Effector memory CD4-positive, alpha-beta T cell (primary cell): Measurements from ENCODE around the gene ICE2.

Source experiments
- DNase-seq, 3 donors: peaks; one replicate each; pipeline ENCODE4 v3.0.0-alpha.2; 2020
- H3K27ac ChIP-seq: 2 replicates; pipeline ENCODE4 v1.7.0; 2013; ENCODE audit warnings: mild to moderate bottlenecking, low read length, moderate library complexity; ENCODE audit not compliant: insufficient read depth, poor library complexity, severe bottlenecking
- H3K27me3 ChIP-seq: replicated peaks from 2 replicates; pipeline ENCODE4 v1.7.0; 2013; ENCODE audit warnings: mild to moderate bottlenecking, low read length; ENCODE audit not compliant: insufficient read depth, control insufficient read depth, poor library complexity, severe bottlenecking
- H3K36me3 ChIP-seq: 2 replicates; pipeline ENCODE4 v1.7.0; 2013; ENCODE audit warnings: mild to moderate bottlenecking, low read length, moderate library complexity; ENCODE audit not compliant: control insufficient read depth, insufficient read depth
- H3K4me1 ChIP-seq: 2 replicates; pipeline ENCODE4 v1.7.0; 2013; ENCODE audit warnings: low read length, mild to moderate bottlenecking; ENCODE audit not compliant: control insufficient read depth, insufficient read depth, poor library complexity, severe bottlenecking
- H3K4me3 ChIP-seq: 2 replicates; pipeline ENCODE4 v1.7.0; 2013; ENCODE audit warnings: low read length, low read depth, mild to moderate bottlenecking; ENCODE audit not compliant: insufficient read depth, poor library complexity, severe bottlenecking
- H3K9me3 ChIP-seq: 2 replicates; pipeline ENCODE4 v1.7.0; 2013; ENCODE audit warnings: mild to moderate bottlenecking, low read length, moderate library complexity; ENCODE audit not compliant: control insufficient read depth

Gene ICE2

DNA sequence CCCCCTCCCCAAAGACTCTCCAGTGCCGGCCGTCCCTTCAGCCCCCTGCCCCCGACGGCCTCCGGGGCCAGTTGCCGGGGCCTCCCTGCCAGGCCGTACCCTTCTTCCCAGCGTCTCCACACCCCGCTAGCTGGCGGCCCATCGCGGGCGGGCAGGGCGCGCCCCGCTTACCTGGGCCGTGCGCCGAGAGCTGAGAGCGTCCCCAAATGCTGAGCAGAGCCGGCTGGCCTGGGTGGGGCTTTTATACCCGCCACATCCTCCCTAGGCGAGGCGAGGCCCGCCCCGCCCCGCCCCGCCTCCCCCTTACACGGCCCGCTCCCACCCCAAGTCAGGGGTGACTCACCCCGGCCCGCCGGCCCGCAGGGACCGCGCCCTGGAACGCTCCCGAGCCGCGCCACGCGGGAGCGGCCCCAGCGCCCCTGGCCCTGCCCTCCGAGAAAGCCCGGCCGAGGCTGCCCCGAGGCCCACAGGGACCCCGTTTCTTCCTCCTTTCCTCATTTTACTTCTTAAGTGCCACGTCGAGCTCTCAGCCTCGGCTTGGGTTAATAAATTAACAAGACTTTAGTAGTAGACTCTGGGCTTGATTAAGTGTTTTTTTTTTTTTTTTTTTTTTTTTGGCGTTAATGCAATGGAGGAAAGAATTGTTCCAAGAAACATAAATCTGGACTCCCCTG is 81.0 kb downstream of the ICE2 start, which contains the start of gene ANXA2:
TSS of gene ANXA2 (minus strand) at position 215 of the 674 bp plus-strand sequence. CDS start 11,911 bp downstream, outside the sequence.
- Histone ChIP-seq H3K27ac (peak within 1 kb of the TSS; percentile 81), H3K4me3 (peak within 1 kb of the TSS; percentile 87), H3K9me3 (no peaks in the 10 kb centered on the region), H3K4me1 (peaks cover 45% of the 10 kb centered on the region), H3K36me3 (no peaks in the 10 kb centered on the region), H3K27me3 (no peaks in the 10 kb centered on the region)
- peak; percentile 79 to 86 (median 80) for DNase-seq

DNA sequence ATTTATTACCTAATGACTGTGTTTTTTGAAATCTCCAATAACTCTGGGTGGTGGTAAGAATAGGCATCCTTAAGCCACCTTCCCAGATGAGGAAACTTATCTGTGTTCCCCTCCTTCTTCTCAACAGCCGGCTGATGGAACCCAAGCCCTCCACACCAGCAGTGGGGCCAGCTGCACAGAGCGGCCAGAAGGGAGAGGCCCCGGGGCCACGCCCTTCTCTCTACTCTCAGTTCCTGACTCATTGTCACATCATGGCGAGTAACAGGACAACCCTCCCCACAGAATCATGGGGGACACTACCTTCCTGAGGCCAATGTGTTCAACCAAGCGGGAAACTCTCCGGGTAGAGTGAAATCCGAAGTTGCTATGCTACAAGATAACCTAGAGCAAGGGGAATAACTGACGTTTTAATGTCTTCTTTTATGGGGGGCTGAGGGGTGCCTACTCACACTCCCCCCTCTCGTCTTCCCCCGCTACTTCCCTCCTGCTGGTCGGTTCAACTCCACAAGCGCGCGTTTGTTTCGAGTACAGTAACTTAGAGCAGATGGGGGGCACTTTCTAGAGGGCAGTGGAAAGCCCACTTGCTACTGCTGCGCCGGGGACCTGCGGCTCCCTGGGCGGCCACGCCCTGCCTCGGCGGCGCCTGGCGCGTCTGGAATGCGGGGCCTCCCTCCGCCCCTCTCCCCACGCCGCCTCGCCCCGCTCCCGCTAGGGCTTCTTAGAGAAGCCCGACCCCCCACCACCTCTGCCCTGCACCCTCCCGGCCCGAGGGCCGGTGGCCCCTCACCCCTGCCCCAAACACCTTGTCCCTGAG is 81.8 kb downstream of the ICE2 start:
- H3K4me3 ChIP-seq: peak overlapping the region; percentile 87
- DNase-seq: peak; percentile 32 to 38 (median 33)
- peaks cover 51% of the 10 kb centered on the region for H3K4me1 ChIP-seq
- H3K27me3 ChIP-seq: no peaks in the 10 kb centered on the region
- H3K27ac ChIP-seq: peak overlapping the region; percentile 81
- no peaks in the 10 kb centered on the region for H3K9me3 ChIP-seq
- no peaks in the 10 kb centered on the region for H3K36me3 ChIP-seq

DNA sequence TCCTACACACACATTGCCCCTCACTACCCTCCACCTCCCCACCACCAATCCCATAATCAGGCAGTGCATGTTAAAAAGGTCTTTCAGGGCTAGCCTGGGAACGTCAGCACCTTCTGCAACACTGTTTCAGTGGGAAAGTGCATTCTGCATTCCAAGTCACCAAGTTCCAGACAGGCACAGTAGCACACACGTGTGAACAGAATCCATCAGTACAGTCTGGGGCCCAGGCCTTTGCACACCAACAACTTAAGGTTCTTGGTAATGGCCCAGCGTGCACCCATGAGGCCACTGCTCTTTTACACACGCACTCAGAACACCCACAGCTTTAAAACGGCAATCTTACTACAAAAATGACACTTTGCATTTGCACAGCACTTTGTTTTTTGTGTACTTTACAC is 82.4 kb downstream of the ICE2 start:
- H3K4me3 ChIP-seq: peak overlapping the region; percentile 87
- H3K27ac ChIP-seq: peak overlapping the region; percentile 81
- DNase-seq: no peak
- peaks cover 54% of the 10 kb centered on the region for H3K4me1 ChIP-seq
- no peaks in the 10 kb centered on the region for H3K9me3 ChIP-seq
- no peaks in the 10 kb centered on the region for H3K27me3 ChIP-seq
- H3K36me3 ChIP-seq: no peaks in the 10 kb centered on the region

- Histone ChIP-seq H3K36me3 (no peaks in the 10 kb centered on the region), H3K27ac (no peak overlapping the region), H3K9me3 (no peaks in the 10 kb centered on the region), H3K27me3 (no peaks in the 10 kb centered on the region), H3K4me3 (no peak overlapping the region), H3K4me1 (peaks cover 57% of the 10 kb centered on the region)
- no peak for DNase-seq
These were observed 82.8 kb downstream of the ICE2 start for GRCh38 chr15:60396100-60396499.

DNA sequence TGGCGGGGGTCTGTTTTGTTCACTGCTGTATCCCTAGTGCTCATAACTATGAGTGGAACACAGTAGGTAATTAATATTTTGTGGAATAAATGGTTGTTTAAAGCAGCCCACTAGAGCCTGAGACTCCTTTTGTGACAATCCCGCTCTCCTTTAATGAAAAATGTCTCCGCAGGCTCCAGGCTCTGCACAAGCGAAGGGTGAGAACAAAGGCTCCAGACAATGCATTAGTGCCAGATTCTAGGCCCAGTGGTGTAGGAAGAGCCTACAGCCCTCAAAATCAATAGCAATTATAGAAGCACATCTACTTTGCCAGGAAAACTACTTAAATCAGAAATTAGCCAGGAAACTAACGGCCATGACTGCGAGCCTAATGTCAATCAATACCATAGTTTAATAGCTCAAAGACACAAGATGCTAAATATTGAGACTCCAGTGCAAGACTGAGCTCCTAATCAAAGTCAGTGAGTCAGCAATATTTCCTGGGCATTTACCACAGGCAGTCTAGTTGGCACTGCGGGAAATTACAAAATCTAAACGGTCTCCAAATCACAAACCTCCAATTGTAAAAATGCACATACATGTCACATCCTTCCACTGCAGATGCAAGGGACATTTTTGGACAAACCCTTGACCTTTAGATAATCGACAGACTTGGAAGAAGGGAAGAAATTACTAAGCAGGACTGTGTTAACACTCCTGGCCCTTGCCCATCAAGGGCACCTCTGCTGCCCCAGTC is 83.5 kb downstream of the ICE2 start:
- DNase-seq: no peak
- H3K9me3 ChIP-seq: no peaks in the 10 kb centered on the region
- no peaks in the 10 kb centered on the region for H3K27me3 ChIP-seq
- no peak overlapping the region for H3K27ac ChIP-seq
- H3K4me1 ChIP-seq: peaks cover 58% of the 10 kb centered on the region
- no peak overlapping the region for H3K4me3 ChIP-seq
- no peaks in the 10 kb centered on the region for H3K36me3 ChIP-seq

GRCh38 chr15:60394689-60395097 is 84.2 kb downstream of the ICE2 start:
- H3K36me3 ChIP-seq: no peaks in the 10 kb centered on the region
- peaks cover 65% of the 10 kb centered on the region for H3K4me1 ChIP-seq
- H3K9me3 ChIP-seq: no peaks in the 10 kb centered on the region
- H3K4me3 ChIP-seq: no peak overlapping the region
- DNase-seq: no peak
- no peaks in the 10 kb centered on the region for H3K27me3 ChIP-seq
- H3K27ac ChIP-seq: no peak overlapping the region

DNA sequence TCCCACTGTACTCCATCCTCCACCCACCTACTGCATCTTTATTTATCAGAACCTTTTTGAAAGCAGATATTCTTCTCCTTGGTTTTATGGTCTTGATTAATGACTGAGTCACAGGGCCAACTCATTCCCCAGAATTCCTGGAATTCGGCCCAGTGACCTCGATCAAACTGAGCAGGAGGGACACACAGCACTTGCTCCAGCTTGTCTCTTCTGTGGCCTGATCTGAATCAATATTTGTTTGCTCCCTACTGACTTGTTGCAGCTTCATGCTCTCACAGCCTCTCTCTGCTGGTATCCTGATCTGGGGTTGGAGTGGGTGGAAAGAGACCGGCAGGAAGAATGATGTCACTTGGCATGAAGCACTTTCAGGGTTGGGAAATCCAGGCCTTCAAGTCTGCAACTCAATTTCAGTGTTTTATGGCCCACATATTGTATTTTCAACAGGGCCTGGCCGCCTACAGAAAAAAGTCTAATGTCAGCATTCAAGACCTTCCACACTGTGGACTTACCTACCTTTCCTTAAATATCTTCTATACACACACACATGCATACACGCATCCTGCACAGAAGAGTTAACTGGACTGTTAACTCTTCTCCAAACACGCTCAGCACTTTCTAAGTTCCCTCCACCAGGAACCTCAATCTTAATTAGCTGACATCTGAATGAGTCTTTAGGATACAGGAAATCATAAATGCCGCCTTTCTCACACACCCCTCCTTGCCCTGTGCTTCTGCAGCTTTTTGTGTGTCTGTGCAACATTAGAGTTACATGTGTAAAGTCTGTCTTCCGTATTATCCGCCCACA is 85.8 kb downstream of the ICE2 start:
- Histone ChIP-seq H3K9me3 (no peaks in the 10 kb centered on the region), H3K36me3 (no peaks in the 10 kb centered on the region), H3K4me1 (peaks cover 66% of the 10 kb centered on the region), H3K4me3 (no peak overlapping the region), H3K27me3 (no peaks in the 10 kb centered on the region), H3K27ac (peak overlapping the region; percentile 47)
- no peak for DNase-seq

DNA sequence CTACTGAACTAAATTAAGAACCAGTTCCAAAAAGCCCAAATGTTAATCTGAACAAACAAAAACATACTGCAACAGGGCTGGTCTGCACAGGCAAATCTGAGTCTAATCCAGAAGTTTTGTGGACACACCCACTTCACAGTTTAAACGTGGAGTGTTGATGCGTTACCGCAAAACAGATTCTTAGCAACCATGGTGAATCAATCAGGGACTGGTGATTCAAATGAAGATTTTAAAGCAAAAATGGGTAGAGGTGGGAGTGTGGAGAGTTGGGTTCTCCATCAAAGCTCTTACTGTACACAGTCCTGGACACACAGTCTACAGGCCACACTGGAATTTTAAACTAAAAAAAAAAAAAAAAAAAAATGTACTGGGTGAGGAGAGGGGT is 86.3 kb downstream of the ICE2 start:
- no peaks in the 10 kb centered on the region for H3K27me3 ChIP-seq
- H3K4me1 ChIP-seq: peaks cover 62% of the 10 kb centered on the region
- H3K27ac ChIP-seq: peak overlapping the region; percentile 47
- DNase-seq: peak in 1 of 3 donors; percentile 15
- no peak overlapping the region for H3K4me3 ChIP-seq
- no peaks in the 10 kb centered on the region for H3K36me3 ChIP-seq
- no peaks in the 10 kb centered on the region for H3K9me3 ChIP-seq

DNA sequence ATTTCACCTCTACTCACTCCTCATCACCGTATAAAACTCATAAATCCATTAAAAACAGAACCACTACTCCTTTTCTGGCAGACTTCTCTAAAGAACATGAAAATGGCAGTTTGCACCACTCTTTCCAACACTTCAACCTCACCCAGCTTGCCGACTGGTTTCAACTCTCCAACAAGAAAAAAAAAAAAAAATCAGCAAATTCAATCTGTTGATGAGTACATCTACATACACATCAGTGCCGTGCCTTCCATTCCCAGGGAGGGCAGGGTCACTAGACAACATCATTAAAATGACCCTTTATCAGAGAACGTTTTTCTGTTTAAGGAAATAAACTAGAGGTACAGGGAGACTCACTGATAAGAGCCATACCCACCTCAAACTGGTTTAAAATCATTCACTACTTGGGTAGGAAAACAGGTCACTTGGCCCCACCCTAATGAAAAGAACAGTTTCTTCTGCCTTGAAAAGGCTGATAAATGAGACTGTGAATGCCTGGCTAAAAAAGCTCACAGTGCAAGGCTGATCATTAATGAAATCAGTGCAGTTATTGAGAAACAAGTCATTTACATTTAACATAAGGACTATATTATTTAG is 87.1 kb downstream of the ICE2 start:
- H3K4me1 ChIP-seq: peaks cover 58% of the 10 kb centered on the region
- no peak for DNase-seq
- H3K9me3 ChIP-seq: no peaks in the 10 kb centered on the region
- H3K4me3 ChIP-seq: no peak overlapping the region
- no peaks in the 10 kb centered on the region for H3K36me3 ChIP-seq
- H3K27me3 ChIP-seq: no peaks in the 10 kb centered on the region
- peak overlapping the region; percentile 25 for H3K27ac ChIP-seq
